ENCODE data around the gene SLC31A2. TPM values are rescaled to one million over a fixed set of nuclear protein-coding genes. Genes with fewer than 3 reads are reported as not detected.

Gene SLC31A2
- polyA plus RNA-seq, 3 donors: 82.9 to 247 (median 188) TPM

DNA sequence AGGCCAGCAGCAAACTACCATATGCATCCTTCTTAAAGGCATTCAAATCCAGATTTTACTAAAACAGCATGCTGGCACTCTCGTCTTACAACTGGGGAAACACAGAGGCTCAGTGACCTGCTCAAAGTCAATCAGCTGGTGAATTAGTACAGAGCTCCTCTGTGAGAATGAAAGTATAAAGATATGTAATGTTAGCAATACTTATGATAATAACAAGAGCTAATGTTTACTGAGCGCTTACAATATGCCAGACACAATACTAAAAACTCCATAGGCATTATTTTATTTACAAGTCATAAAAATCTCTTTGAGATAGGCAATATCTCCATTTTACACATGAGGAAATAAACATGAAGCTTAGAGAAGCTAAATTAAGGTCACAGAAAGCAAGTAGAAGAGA lies 41.6 kb downstream of the SLC31A2 start:
- H3K9ac ChIP-seq (ENCODE audit: insufficient read depth, low read length, poor library complexity, severe bottlenecking): no peak overlapping the region
- peaks cover 25 to 36% of the 10 kb centered on the region in 2 donors for H3K4me1 ChIP-seq (ENCODE audit: control insufficient read depth in 1 of 2, insufficient read depth in 2 of 2, low read length in 2 of 2)
- no peaks in the 10 kb centered on the region for H3K27me3 ChIP-seq (ENCODE audit: control insufficient read depth in 2 of 2, insufficient read depth in 2 of 2, low read length in 2 of 2)
- H3K4me2 ChIP-seq (replicated peaks; ENCODE audit: extremely low read depth, low read length, poor library complexity, severe bottlenecking): no peak overlapping the region
- peaks cover 27% of the 10 kb centered on the region for H3K4me1 Mint-ChIP-seq
- H4K20me1 ChIP-seq (ENCODE audit: insufficient read depth, low read length): peaks cover 28% of the 10 kb centered on the region
- no peak overlapping the region for H3K4me3 Mint-ChIP-seq
- TF ChIP-seq, protein P1, sequence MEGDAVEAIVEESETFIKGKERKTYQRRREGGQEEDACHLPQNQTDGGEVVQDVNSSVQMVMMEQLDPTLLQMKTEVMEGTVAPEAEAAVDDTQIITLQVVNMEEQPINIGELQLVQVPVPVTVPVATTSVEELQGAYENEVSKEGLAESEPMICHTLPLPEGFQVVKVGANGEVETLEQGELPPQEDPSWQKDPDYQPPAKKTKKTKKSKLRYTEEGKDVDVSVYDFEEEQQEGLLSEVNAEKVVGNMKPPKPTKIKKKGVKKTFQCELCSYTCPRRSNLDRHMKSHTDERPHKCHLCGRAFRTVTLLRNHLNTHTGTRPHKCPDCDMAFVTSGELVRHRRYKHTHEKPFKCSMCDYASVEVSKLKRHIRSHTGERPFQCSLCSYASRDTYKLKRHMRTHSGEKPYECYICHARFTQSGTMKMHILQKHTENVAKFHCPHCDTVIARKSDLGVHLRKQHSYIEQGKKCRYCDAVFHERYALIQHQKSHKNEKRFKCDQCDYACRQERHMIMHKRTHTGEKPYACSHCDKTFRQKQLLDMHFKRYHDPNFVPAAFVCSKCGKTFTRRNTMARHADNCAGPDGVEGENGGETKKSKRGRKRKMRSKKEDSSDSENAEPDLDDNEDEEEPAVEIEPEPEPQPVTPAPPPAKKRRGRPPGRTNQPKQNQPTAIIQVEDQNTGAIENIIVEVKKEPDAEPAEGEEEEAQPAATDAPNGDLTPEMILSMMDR (IDR thresholded peaks at IDR 0.05): no peak
- DNase-seq: no peak
- H3K79me2 ChIP-seq (ENCODE audit: insufficient read depth, low read length): peaks cover 81% of the 10 kb centered on the region
- peak overlapping the region in 1 of 2 donors; percentile 57 for H3K27ac ChIP-seq (ENCODE audit: low read depth in 1 of 2, low read length in 2 of 2)
- no peak overlapping the region for H3K4me3 ChIP-seq (replicated peaks in 1 of 3; ENCODE audit: low read depth in 2 of 3, low read length in 3 of 3)
- no peak overlapping the region for H2AFZ ChIP-seq (ENCODE audit: insufficient read depth, low read depth, low read length, poor library complexity, severe bottlenecking)
- no peaks in the 10 kb centered on the region for H3K9me3 ChIP-seq (replicated peaks in 1 of 2; ENCODE audit: control insufficient read depth in 1 of 2, insufficient read depth in 1 of 2, low read length in 2 of 2)
- intact Hi-C loops (cut with micrococcal nuclease): no loop called here
- WGBS (ENCODE audit: insufficient coverage): 100% methylated on average over 1 of the region's 2 CpGs
- H3K36me3 ChIP-seq (replicated peaks in 1 of 2; ENCODE audit: control insufficient read depth in 1 of 2, insufficient read depth in 2 of 2, low read length in 2 of 2): peaks cover 57 to 74% of the 10 kb centered on the region in 2 donors
- H3K9me3 Mint-ChIP-seq: peaks cover 0 to 2% (median 0%) of the 10 kb centered on the region in 7 donors
- no peaks in the 10 kb centered on the region for H3K27me3 Mint-ChIP-seq (ENCODE audit: low read depth in 3 of 3)
- peak overlapping the region in 2 of 7 donors; percentile 74 to 80 for H3K27ac Mint-ChIP-seq
- H3K36me3 Mint-ChIP-seq: peaks cover 66 to 68% of the 10 kb centered on the region in 2 donors

DNA sequence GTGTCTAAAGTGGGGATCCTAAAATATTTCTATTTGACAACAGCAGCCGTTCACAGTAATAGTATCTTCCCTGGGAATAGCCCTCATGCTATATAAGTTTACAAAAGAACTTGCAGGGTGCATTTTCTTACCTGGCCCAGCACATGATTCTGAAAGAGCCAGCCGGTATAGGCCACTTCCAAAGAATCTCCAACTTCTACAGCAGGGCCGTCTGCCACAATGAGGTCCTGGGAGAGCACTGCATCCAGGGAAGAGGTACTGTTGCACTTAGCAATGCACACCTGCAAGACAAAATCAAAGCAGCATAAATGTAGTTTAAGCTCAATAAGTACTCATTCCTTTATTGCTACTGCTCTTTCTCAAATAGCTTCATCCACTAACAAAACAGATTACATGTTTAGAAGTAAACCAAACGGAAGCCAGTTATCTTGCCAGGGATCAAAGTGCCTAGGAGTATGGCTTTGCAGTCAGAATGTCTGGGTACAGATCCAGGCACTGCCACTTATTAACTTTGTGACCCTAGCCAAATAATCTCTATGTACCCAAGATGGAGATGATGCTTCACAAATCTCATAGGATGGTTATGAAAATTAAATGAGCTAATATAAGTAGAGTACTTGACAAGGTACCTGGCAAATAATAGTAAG lies 49.0 kb downstream of the SLC31A2 start:
- Histone ChIP-seq H3K4me1 (ENCODE audit: control insufficient read depth in 1 of 2, insufficient read depth in 2 of 2, low read length in 2 of 2) (peaks cover 0 to 1% of the 10 kb centered on the region in 2 donors), H3K9ac (ENCODE audit: insufficient read depth, low read length, poor library complexity, severe bottlenecking) (no peak overlapping the region), H3K4me2 (replicated peaks; ENCODE audit: extremely low read depth, low read length, poor library complexity, severe bottlenecking) (no peak overlapping the region), H4K20me1 (ENCODE audit: insufficient read depth, low read length) (peaks cover 57% of the 10 kb centered on the region), H3K27me3 (ENCODE audit: control insufficient read depth in 2 of 2, insufficient read depth in 2 of 2, low read length in 2 of 2) (no peaks in the 10 kb centered on the region), H2AFZ (ENCODE audit: insufficient read depth, low read depth, low read length, poor library complexity, severe bottlenecking) (no peak overlapping the region), H3K27ac (ENCODE audit: low read depth in 1 of 2, low read length in 2 of 2) (no peak overlapping the region), H3K36me3 (replicated peaks in 1 of 2; ENCODE audit: control insufficient read depth in 1 of 2, insufficient read depth in 2 of 2, low read length in 2 of 2) (peaks cover 89 to 100% of the 10 kb centered on the region in 2 donors), H3K4me3 (replicated peaks in 1 of 3; ENCODE audit: low read depth in 2 of 3, low read length in 3 of 3) (no peak overlapping the region), H3K9me3 (replicated peaks in 1 of 2; ENCODE audit: control insufficient read depth in 1 of 2, insufficient read depth in 1 of 2, low read length in 2 of 2) (no peaks in the 10 kb centered on the region), H3K79me2 (ENCODE audit: insufficient read depth, low read length) (peaks cover 78% of the 10 kb centered on the region)
- H3K36me3 Mint-ChIP-seq: peaks cover 86 to 94% of the 10 kb centered on the region in 2 donors
- H3K27me3 Mint-ChIP-seq (ENCODE audit: low read depth in 3 of 3): no peaks in the 10 kb centered on the region
- peak overlapping the region in 2 of 7 donors; percentile 50 for H3K27ac Mint-ChIP-seq
- H3K4me3 Mint-ChIP-seq: no peak overlapping the region
- H3K4me1 Mint-ChIP-seq: no peaks in the 10 kb centered on the region
- 100% methylated on average over 2 of the region's 4 CpGs for WGBS (ENCODE audit: insufficient coverage)
- TF ChIP-seq, protein P1 (IDR thresholded peaks at IDR 0.05): no peak
- DNase-seq: no peak
- intact Hi-C loops (cut with micrococcal nuclease): no loop called here
- no peaks in the 10 kb centered on the region for H3K9me3 Mint-ChIP-seq

Data from CD14-positive monocyte (primary cell).